ENCODE measurements around the gene HES5. TPM values are rescaled to one million over a fixed set of nuclear protein-coding genes. Genes with fewer than 3 reads are reported as not detected.

Gene HES5
- total RNA-seq, 1 experiment from 2014 or later = not detected

DNA sequence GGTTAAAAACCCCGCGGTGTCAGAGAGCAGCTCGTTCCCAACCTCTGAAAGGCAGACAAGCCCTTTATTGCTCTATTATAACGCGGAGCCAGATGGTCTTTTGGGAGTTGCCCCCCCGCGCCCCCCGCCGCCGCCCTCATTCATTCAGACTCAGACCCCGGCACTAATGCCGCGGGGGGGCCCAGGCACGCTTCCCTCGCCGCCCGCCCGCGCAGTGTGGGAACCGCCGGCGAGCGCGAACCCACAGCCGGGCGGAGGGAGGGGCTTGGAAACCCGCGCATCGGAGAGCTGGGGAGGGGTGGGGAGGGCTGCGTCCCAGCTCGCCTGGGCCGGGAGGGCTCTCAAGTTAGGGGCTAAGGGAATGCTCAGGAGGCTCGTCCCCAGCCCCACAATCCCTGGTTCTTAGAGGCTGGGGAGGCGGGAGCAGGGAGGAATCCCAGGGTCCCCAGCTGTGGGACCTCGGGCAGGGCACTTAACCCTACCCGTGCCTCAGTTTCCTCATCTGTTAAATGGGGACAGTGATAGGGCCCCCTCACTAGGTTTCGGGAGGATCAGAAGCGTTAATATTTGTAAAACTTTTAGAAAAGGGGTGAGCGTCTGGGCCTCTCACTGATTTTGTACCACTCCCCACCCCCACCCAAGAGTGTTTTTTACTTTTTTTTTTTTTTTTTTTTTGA is 10.9 kb upstream of the HES5 start:
- no peak overlapping the region for H3K23ac ChIP-seq (ENCODE audit: insufficient read length, low read depth, low read length)

More for the DNA sequence above, 10.9 kb upstream of the HES5 start:
- Histone ChIP-seq H3K4ac (ENCODE audit: low read depth, low read length) (no peak overlapping the region), H3K23me2 (ENCODE audit: insufficient read length, low read depth, low read length, poor library complexity, severe bottlenecking) (no peaks in the 10 kb centered on the region), H3K27ac (ENCODE audit: insufficient read length, low read depth, low read length) (no peak overlapping the region), H2BK15ac (ENCODE audit: low read depth, low read length) (no peak overlapping the region), H3K4me1 (ENCODE audit: insufficient read depth, low read length) (no peaks in the 10 kb centered on the region), H4K91ac (ENCODE audit: insufficient read length, low read depth, low read length) (no peak overlapping the region), H4K20me1 (ENCODE audit: control insufficient read depth, insufficient read depth, insufficient read length) (no peaks in the 10 kb centered on the region), H3K4me2 (ENCODE audit: insufficient read depth, insufficient read length, low read length) (peak overlapping the region; percentile 29), H4K8ac (replicated peaks; ENCODE audit: insufficient read length, low read depth, low read length) (no peak overlapping the region), H2BK12ac (ENCODE audit: insufficient read length, low read depth, low read length) (no peak overlapping the region), H3K56ac (ENCODE audit: insufficient read length, low read depth, low read length) (no peak overlapping the region), H2BK120ac (ENCODE audit: low read depth, low read length, poor library complexity, severe bottlenecking) (no peak overlapping the region), H3K9ac (ENCODE audit: extremely low read depth, insufficient read length, low read length) (no peak overlapping the region), H3K79me2 (ENCODE audit: insufficient read depth, low read length) (no peaks in the 10 kb centered on the region), H2AK5ac (ENCODE audit: insufficient read length, low read length) (no peak overlapping the region), H3K9me3 (ENCODE audit: control insufficient read depth, low read depth, low read length) (no peaks in the 10 kb centered on the region), H2BK20ac (ENCODE audit: low read depth, low read length, poor library complexity, severe bottlenecking) (no peak overlapping the region), H2BK5ac (ENCODE audit: insufficient read length, low read length) (no peak overlapping the region), H3K18ac (ENCODE audit: insufficient read length, low read depth, low read length) (no peak overlapping the region), H4K5ac (ENCODE audit: insufficient read length, low read depth, low read length) (no peak overlapping the region), H3T11ph (ENCODE audit: low read length) (no peak overlapping the region), H3K27me3 (ENCODE audit: insufficient read depth, low read length) (no peaks in the 10 kb centered on the region; the same call in 1 of the 2 replicates), H3K79me1 (ENCODE audit: insufficient read depth, low read depth, low read length, poor library complexity, severe bottlenecking) (no peaks in the 10 kb centered on the region), H2AFZ (ENCODE audit: low read length) (no peak overlapping the region), H3K14ac (ENCODE audit: insufficient read depth, low read length) (no peak overlapping the region)
- Mint-ChIP-seq H3K4me3 (peak overlapping the region in 1 of 2 experiments; percentile 68; a peak in 2 of 5 replicates), H3K4me1 (peaks cover 3 to 24% of the 10 kb centered on the region in 2 experiments; a peak in 2 of 4 replicates), H3K36me3 (ENCODE audit: insufficient read depth in 1 of 3, low read depth in 3 of 3) (no peaks in the 10 kb centered on the region), H3K27ac (no peak overlapping the region), H3K27me3 (ENCODE audit: low read depth) (peaks cover 56% of the 10 kb centered on the region), H3K9me3 (peaks cover 0 to 3% of the 10 kb centered on the region in 2 experiments; a peak in 2 of 5 replicates)
- TF ChIP-seq CTCF (conservative IDR thresholded peaks at IDR 0.05) = no peak
- WGBS (ENCODE audit: extremely low coverage, insufficient read length, low lambda C conversion rate) = no CpG with 5 or more reads among the region's 39 CpGs
- DNase-seq = no peak
